ENCODE measurements around the gene RIMS4.

GRCh38 chr20:44719841-44720240, 90.5 kb downstream of the RIMS4 start:
- TF ChIP-seq, protein P1, sequence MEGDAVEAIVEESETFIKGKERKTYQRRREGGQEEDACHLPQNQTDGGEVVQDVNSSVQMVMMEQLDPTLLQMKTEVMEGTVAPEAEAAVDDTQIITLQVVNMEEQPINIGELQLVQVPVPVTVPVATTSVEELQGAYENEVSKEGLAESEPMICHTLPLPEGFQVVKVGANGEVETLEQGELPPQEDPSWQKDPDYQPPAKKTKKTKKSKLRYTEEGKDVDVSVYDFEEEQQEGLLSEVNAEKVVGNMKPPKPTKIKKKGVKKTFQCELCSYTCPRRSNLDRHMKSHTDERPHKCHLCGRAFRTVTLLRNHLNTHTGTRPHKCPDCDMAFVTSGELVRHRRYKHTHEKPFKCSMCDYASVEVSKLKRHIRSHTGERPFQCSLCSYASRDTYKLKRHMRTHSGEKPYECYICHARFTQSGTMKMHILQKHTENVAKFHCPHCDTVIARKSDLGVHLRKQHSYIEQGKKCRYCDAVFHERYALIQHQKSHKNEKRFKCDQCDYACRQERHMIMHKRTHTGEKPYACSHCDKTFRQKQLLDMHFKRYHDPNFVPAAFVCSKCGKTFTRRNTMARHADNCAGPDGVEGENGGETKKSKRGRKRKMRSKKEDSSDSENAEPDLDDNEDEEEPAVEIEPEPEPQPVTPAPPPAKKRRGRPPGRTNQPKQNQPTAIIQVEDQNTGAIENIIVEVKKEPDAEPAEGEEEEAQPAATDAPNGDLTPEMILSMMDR (IDR thresholded peaks at IDR 0.05; ENCODE audit: low read depth, low read length) = no peak
- TF ChIP-seq EZH2phosphoT487 (IDR thresholded peaks at IDR 0.05; ENCODE audit: low read depth) = no peak

Data from OCI-LY3 (cell line).